HCT116 (cell line): ENCODE data around the gene FGD3. TPM values are rescaled to one million over a fixed set of nuclear protein-coding genes. Genes with fewer than 3 reads are reported as not detected.

Experiments
- ATAC-seq: fragments of 200-7000 bp; cut with Tn5 transposase; 2 replicates; pipeline ENCODE4 v1.9.1; 2020; ENCODE audit warnings: mild to moderate bottlenecking, moderate library complexity
- BruUV-seq: library from RNA; stranded (reverse); fragments of 400-500 nt; replicated peaks from 2 replicates; lab custom pipeline; 2021; lab: Mats Ljungman, UMichigan
- CTCF ChIA-PET: fragments of 300-600 bp; sonication (Branson Sonifier 250); formaldehyde crosslinking; loops from one replicate; lab custom pipeline; 2021; ENCODE audit warnings: antibody characterized with exemption; lab: Charles Lee
- POLR2A ChIA-PET: fragments of 300-600, 350-600 bp; sonication (Branson Sonifier 250); formaldehyde crosslinking; loops from one replicate; lab custom pipeline; 2021; ENCODE audit warnings: antibody characterized with exemption; lab: Charles Lee
- RAD21 ChIA-PET, 2 experiments: fragments of 300-600 bp; sonication (Branson Sonifier 250); formaldehyde crosslinking; loops; one replicate each; lab custom pipeline; 2023; ENCODE audit warnings: low total read pairs in 2 of 2; ENCODE audit not compliant: uncharacterized antibody in 2 of 2, unreplicated experiment in 2 of 2, low non-redundant PET in 1 of 2; lab: Charles Lee
- DNase-seq: peaks from one replicate; pipeline ENCODE4 v3.0.0-alpha.2; 2010; ENCODE audit warnings: low read depth, low spot score
- H2AFZ ChIP-seq: fragments of 200-600 bp; shearing (Covaris generic), sonication (generic); 2 replicates; pipeline ENCODE4 v1.6.1; 2017; ENCODE audit warnings: low read depth, mixed run types, mixed read lengths, antibody characterized with exemption, low read length; ENCODE audit not compliant: poor library complexity, severe bottlenecking
- H3K27ac ChIP-seq: 2 replicates; pipeline ENCODE4 v1.5.1; 2012; ENCODE audit warnings: low read depth, low read length
- H3K27me3 ChIP-seq: fragments of 200-600 bp; sonication (generic); 2 replicates; pipeline ENCODE4 v1.6.1; 2016; ENCODE audit warnings: mixed run types, low read length, mixed read lengths; ENCODE audit not compliant: insufficient read depth
- H3K36me3 ChIP-seq, 2 experiments: fragments of 200-500 bp in 1 of 2; fragments of 200-600 bp in 1 of 2; sonication (Bioruptor generic) in 1 of 2; sonication (generic) in 1 of 2; 2 replicates each; pipeline versions ENCODE4 v1.5.1 to v1.6.1; 2014 to 2016; ENCODE audit warnings: low read length in 2 of 2, inconsistent platforms in 1 of 2, mixed read lengths in 1 of 2, mixed run types in 1 of 2; ENCODE audit not compliant: insufficient read depth in 2 of 2, control insufficient read depth in 1 of 2
- H3K4me1 ChIP-seq, 2 experiments: fragments of 200-600 bp in 1 of 2; sonication (generic) in 1 of 2; 2 replicates each; pipeline versions ENCODE4 v1.5.1 to v1.6.1; 2012 to 2017; ENCODE audit warnings: low read length in 2 of 2, inconsistent platforms in 1 of 2, mild to moderate bottlenecking in 1 of 2, mixed read lengths in 1 of 2, mixed run types in 1 of 2, moderate library complexity in 1 of 2; ENCODE audit not compliant: insufficient read depth in 2 of 2, control insufficient read depth in 1 of 2
- H3K4me2 ChIP-seq: fragments of 200-600 bp; sonication (generic); 2 replicates; pipeline ENCODE4 v1.6.1; 2017; ENCODE audit warnings: mixed run types, low read length, mixed read lengths
- H3K4me3 ChIP-seq, 2 experiments: fragments of 200-600 bp in 1 of 2; sonication (generic) in 1 of 2; replicated peaks in 1 of 2; 2 replicates each; pipeline ENCODE4 v1.5.1; 2011 to 2016; ENCODE audit warnings: low read length in 2 of 2, control low read depth in 1 of 2, low read depth in 1 of 2, mild to moderate bottlenecking in 1 of 2, mixed read lengths in 1 of 2, mixed run types in 1 of 2
- H3K79me2 ChIP-seq: fragments of 200-600 bp; sonication (generic); 2 replicates; pipeline ENCODE4 v1.6.1; 2017; ENCODE audit warnings: mild to moderate bottlenecking, mixed run types, low read length, moderate library complexity, mixed read lengths; ENCODE audit not compliant: insufficient read depth
- H3K9ac ChIP-seq: fragments of 200-600 bp; sonication (generic); 2 replicates; pipeline ENCODE4 v1.6.1; 2016; ENCODE audit warnings: low read length, mixed read lengths
- H3K9me2 ChIP-seq: fragments of 200-600 bp; sonication (generic), shearing (Covaris generic); 2 replicates; pipeline ENCODE4 v1.6.1; 2017; ENCODE audit warnings: mixed run types, mild to moderate bottlenecking, moderate library complexity; ENCODE audit not compliant: insufficient read depth
- H3K9me3 ChIP-seq, 2 experiments: fragments of 200-500 bp in 1 of 2; fragments of 200-600 bp in 1 of 2; sonication (Bioruptor generic) in 1 of 2; sonication (generic) in 1 of 2; 2 replicates each; pipeline ENCODE4 v1.6.1; 2014 to 2017; ENCODE audit warnings: low read length in 2 of 2, mixed read lengths in 2 of 2, inconsistent platforms in 1 of 2, low read depth in 1 of 2, mild to moderate bottlenecking in 1 of 2, mixed run types in 1 of 2, moderate library complexity in 1 of 2; ENCODE audit not compliant: control insufficient read depth in 1 of 2, insufficient read depth in 1 of 2
- H4K20me1 ChIP-seq: fragments of 200-600 bp; sonication (generic), shearing (Covaris generic); 2 replicates; pipeline ENCODE4 v1.6.1; 2017; ENCODE audit warnings: mixed run types, mild to moderate bottlenecking, moderate library complexity; ENCODE audit not compliant: insufficient read depth
- ATF3 ChIP-seq: IDR thresholded peaks from 2 replicates; pipeline ENCODE4 v1.6.1; 2012
- CBX3 ChIP-seq: IDR thresholded peaks from 2 replicates; pipeline ENCODE4 v1.6.1; 2012; ENCODE audit warnings: low read depth
- CEBPB ChIP-seq: IDR thresholded peaks from 2 replicates; pipeline ENCODE4 v1.6.1; 2012; ENCODE audit warnings: low read depth
- CTCF ChIP-seq, 3 experiments: fragments of 200-600 bp in 1 of 3; sonication (generic) in 1 of 3; IDR thresholded peaks in 2 of 3; conservative IDR thresholded peaks in 1 of 3; 2 replicates each; pipeline ENCODE4 v1.5.1; 2012 to 2017; ENCODE audit warnings: low read depth in 2 of 3, low read length in 2 of 3, antibody characterized with exemption in 1 of 3, borderline replicate concordance in 1 of 3, control low read depth in 1 of 3, mild to moderate bottlenecking in 1 of 3, mixed read lengths in 1 of 3, mixed run types in 1 of 3, moderate library complexity in 1 of 3; ENCODE audit not compliant: insufficient read depth in 1 of 3
- EGR1 ChIP-seq: IDR thresholded peaks from 2 replicates; pipeline ENCODE4 v1.6.1; 2012; ENCODE audit warnings: low read depth
- ELF1 ChIP-seq: IDR thresholded peaks from 2 replicates; pipeline ENCODE4 v1.6.1; 2012; ENCODE audit warnings: low read depth, borderline replicate concordance
- EZH2 ChIP-seq: fragments of 200-600 bp; sonication (generic); IDR thresholded peaks from 2 replicates; pipeline ENCODE4 v1.6.1; 2017; ENCODE audit warnings: antibody characterized with exemption, mixed run types
- FOSL1 ChIP-seq: IDR thresholded peaks from 2 replicates; pipeline ENCODE4 v1.6.1; 2012; ENCODE audit warnings: low read depth
- JUND ChIP-seq: IDR thresholded peaks from 2 replicates; pipeline ENCODE4 v1.6.1; 2012
- MAX ChIP-seq: IDR thresholded peaks from 2 replicates; pipeline ENCODE4 v1.6.1; 2012
- POLR2A ChIP-seq: IDR thresholded peaks from 2 replicates; pipeline ENCODE4 v1.7.0; 2011; ENCODE audit warnings: borderline replicate concordance; ENCODE audit not compliant: insufficient read depth, insufficient read length; ENCODE audit errors: extremely low read depth
- POLR2AphosphoS5 ChIP-seq: IDR thresholded peaks from 2 replicates; pipeline ENCODE4 v1.6.1; 2011; ENCODE audit warnings: mild to moderate bottlenecking, low read depth, low read length, moderate library complexity
- REST ChIP-seq: IDR thresholded peaks from 2 replicates; pipeline ENCODE4 v1.6.1; 2012; ENCODE audit warnings: low read depth
- SP1 ChIP-seq: IDR thresholded peaks from 2 replicates; pipeline ENCODE4 v1.6.1; 2012; ENCODE audit warnings: low read depth
- TCF7L2 ChIP-seq: IDR thresholded peaks from 2 replicates; pipeline ENCODE4 v1.7.0; 2011; ENCODE audit warnings: borderline replicate concordance, inconsistent platforms; ENCODE audit not compliant: insufficient read depth, insufficient read length; ENCODE audit errors: extremely low read depth
- YY1 ChIP-seq: IDR thresholded peaks from 2 replicates; pipeline ENCODE4 v1.6.1; 2011; ENCODE audit warnings: low read length, low read depth, moderate library complexity, mild to moderate bottlenecking; ENCODE audit not compliant: insufficient replicate concordance; ENCODE audit errors: extremely low read depth
- ZBTB33 ChIP-seq: IDR thresholded peaks from 2 replicates; pipeline ENCODE4 v1.6.1; 2011; ENCODE audit warnings: mild to moderate bottlenecking, low read length, moderate library complexity; ENCODE audit not compliant: insufficient replicate concordance; ENCODE audit errors: extremely low read depth
- ZFX ChIP-seq: fragments of 450-650 bp; IDR thresholded peaks from 2 replicates; pipeline ENCODE4 v1.6.1; 2017
- ZNF274 ChIP-seq: fragments of 200-500 bp; sonication (Bioruptor generic); IDR thresholded peaks from 2 replicates; pipeline ENCODE4 v1.6.1; 2014; ENCODE audit warnings: mild to moderate bottlenecking, low read depth, low read length, inconsistent platforms
- intact Hi-C: fragments of 100-400 bp; cut with micrococcal nuclease; formaldehyde crosslinking; loops from 2 replicates; pipeline ENCODE4 v1.10.0; 2022
- total RNA-seq: library from RNA; stranded (reverse); gene quantifications from one replicate; pipeline ENCODE4 v1.2.1, GENCODE V29; 2021; ENCODE audit not compliant: unreplicated experiment

FGD3 gene
- total RNA-seq, 1 experiment from 2014 or later: 3.3 TPM

- CTCF ChIA-PET: no interaction called here
- TF ChIP-seq CTCF (IDR thresholded peaks at IDR 0.05 in 2 of 3, conservative IDR thresholded peaks at IDR 0.05 in 1 of 3; ENCODE audit: borderline replicate concordance in 1 of 3, insufficient read depth in 1 of 3, low read depth in 2 of 3, low read length in 2 of 3) (no peak), YY1 (no peak), EGR1 (no peak), ELF1 (no peak), CEBPB (no peak), FOSL1 (no peak), ZBTB33 (no peak), JUND (no peak), ZFX (no peak), SP1 (no peak), ZNF274 (no peak), CBX3 (no peak), REST (no peak), TCF7L2 (no peak), POLR2AphosphoS5 (no peak), MAX (no peak), POLR2A (no peak), EZH2 (no peak), ATF3 (no peak)
Observed at GRCh38 chr9:93054758-93055704, 107.7 kb downstream of the FGD3 start.

More at GRCh38 chr9:93054758-93055704, 107.7 kb downstream of the FGD3 start:
- RAD21 ChIA-PET: no interaction called here
- POLR2A ChIA-PET: no interaction called here
- no peak overlapping the region for H3K27ac ChIP-seq
- H3K4me1 ChIP-seq: peaks cover 9 to 21% of the 10 kb centered on the region in 2 experiments
- no peaks in the 10 kb centered on the region for H3K9me2 ChIP-seq
- H2AFZ ChIP-seq: no peak overlapping the region
- BruUV-seq: no TSS peak
- DNase-seq: no peak
- no peaks in the 10 kb centered on the region for H4K20me1 ChIP-seq
- intact Hi-C loops: no loop called here
- H3K4me2 ChIP-seq: no peak overlapping the region
- no peaks in the 10 kb centered on the region for H3K79me2 ChIP-seq
- no peak overlapping the region for H3K4me3 ChIP-seq
- no peaks in the 10 kb centered on the region for H3K27me3 ChIP-seq
- H3K9me3 ChIP-seq: no peaks in the 10 kb centered on the region
- ATAC-seq: no peak
- no peaks in the 10 kb centered on the region for H3K36me3 ChIP-seq
- H3K9ac ChIP-seq: no peak overlapping the region
